PC-9 (cell line): ENCODE data around the gene TMEM187. TPM values are rescaled to one million over a fixed set of nuclear protein-coding genes. Genes with fewer than 3 reads are reported as not detected.

Experiments used
- BruUV-seq: library from RNA; stranded (reverse); fragments of 400-500 nt; replicated peaks from 2 replicates; lab custom pipeline; 2021; lab: Mats Ljungman, UMichigan
- CTCF ChIA-PET: fragments of 300-600 bp; sonication (Branson Sonifier 250); formaldehyde crosslinking; loops from one replicate; lab custom pipeline; 2022; ENCODE audit warnings: antibody characterized with exemption; lab: Charles Lee
- POLR2A ChIA-PET: fragments of 300-600 bp; sonication (Branson Sonifier 250); formaldehyde crosslinking; loops from one replicate; lab custom pipeline; 2022; ENCODE audit warnings: antibody characterized with exemption; ENCODE audit not compliant: unreplicated experiment; lab: Charles Lee
- DNase-seq, 2 experiments: peaks; one replicate each; pipeline versions ENCODE4 v3.0.0 to v3.0.0-alpha.2; 2015 to 2022; ENCODE audit warnings: mixed read lengths in 1 of 2
- H2AFZ ChIP-seq: fragments of 200-600 bp; sonication (generic); 2 replicates; pipeline ENCODE4 v1.8.1; 2017; ENCODE audit warnings: antibody characterized with exemption
- H3F3A ChIP-seq: fragments of 200-600 bp; sonication (generic); 2 replicates; pipeline ENCODE4 v1.8.1; 2017; ENCODE audit warnings: antibody characterized with exemption, mild to moderate bottlenecking, low read depth; ENCODE audit not compliant: insufficient read depth
- H3K27ac ChIP-seq: fragments of 200-600 bp; sonication (generic); 2 replicates; pipeline ENCODE4 v1.6.1; 2016; ENCODE audit warnings: mixed run types
- H3K27me3 ChIP-seq: fragments of 200-600 bp; sonication (generic); 2 replicates; pipeline ENCODE4 v1.6.1; 2016; ENCODE audit warnings: low read depth, mixed run types; ENCODE audit not compliant: insufficient read depth
- H3K36me3 ChIP-seq: fragments of 200-600 bp; sonication (generic); 2 replicates; pipeline ENCODE4 v1.6.1; 2016; ENCODE audit warnings: low read depth, mixed run types
- H3K4me1 ChIP-seq: fragments of 200-600 bp; sonication (generic); replicated peaks from 2 replicates; pipeline ENCODE4 v1.6.1; 2016; ENCODE audit warnings: mixed run types; ENCODE audit not compliant: insufficient read depth
- H3K4me2 ChIP-seq: fragments of 200-600 bp; sonication (generic); 2 replicates; pipeline ENCODE4 v1.6.1; 2017; ENCODE audit warnings: mixed run types
- H3K4me3 ChIP-seq: fragments of 200-600 bp; sonication (generic); 2 replicates; pipeline ENCODE4 v1.6.1; 2016; ENCODE audit warnings: mixed run types
- H3K79me2 ChIP-seq: fragments of 200-600 bp; sonication (generic); 2 replicates; pipeline ENCODE4 v1.6.1; 2017; ENCODE audit warnings: low read depth, mixed run types
- H3K9me2 ChIP-seq: fragments of 200-600 bp; sonication (generic); 2 replicates; pipeline ENCODE4 v1.8.1; 2017; ENCODE audit warnings: mild to moderate bottlenecking; ENCODE audit not compliant: insufficient read depth
- H3K9me3 ChIP-seq: fragments of 200-600 bp; sonication (generic); 2 replicates; pipeline ENCODE4 v1.8.1; 2016; ENCODE audit warnings: low read depth; ENCODE audit not compliant: insufficient read depth
- H4K20me1 ChIP-seq: fragments of 200-600 bp; sonication (generic); 2 replicates; pipeline ENCODE4 v1.8.1; 2017; ENCODE audit not compliant: insufficient read depth
- CTCF ChIP-seq: fragments of 200-600 bp; sonication (generic); conservative IDR thresholded peaks from 2 replicates; pipeline ENCODE4 v1.6.1; 2017; ENCODE audit warnings: mixed run types, antibody characterized with exemption, mild to moderate bottlenecking, moderate library complexity
- EZH2 ChIP-seq: fragments of 200-600 bp; sonication (generic); IDR thresholded peaks from 2 replicates; pipeline ENCODE4 v1.8.0; 2017; ENCODE audit warnings: antibody characterized with exemption, low read depth
- intact Hi-C: fragments of 100-400 bp; cut with micrococcal nuclease; formaldehyde crosslinking; loops from one replicate; pipeline ENCODE4 v1.10.0; 2022; ENCODE audit not compliant: unreplicated experiment
- total RNA-seq: library from RNA; stranded (reverse); gene quantifications from 2 replicates; pipeline ENCODE4 v1.2.3, GENCODE V29; 2021

The TMEM187 gene
- total RNA-seq, 1 experiment from 2014 or later: 20.1 TPM

GRCh38 chrX:154027986-154028385 lies 55.4 kb downstream of the TMEM187 start:
- Histone ChIP-seq H3K4me1 (no peaks in the 10 kb centered on the region), H3K36me3 (no peaks in the 10 kb centered on the region), H3K9me2 (no peaks in the 10 kb centered on the region), H3K4me2 (no peak overlapping the region), H3K4me3 (no peak overlapping the region), H3K9me3 (no peaks in the 10 kb centered on the region), H3K27me3 (no peaks in the 10 kb centered on the region), H3F3A (no peaks in the 10 kb centered on the region), H3K27ac (no peak overlapping the region), H4K20me1 (no peaks in the 10 kb centered on the region), H2AFZ (no peak overlapping the region), H3K79me2 (no peaks in the 10 kb centered on the region)
- ChIA-PET POLR2A (no interaction called here), CTCF (no interaction called here)
- no peak for DNase-seq
- BruUV-seq: no TSS peak
- TF ChIP-seq CTCF: no peak
- no peak for TF ChIP-seq EZH2
- intact Hi-C loops: no loop called here

DNA sequence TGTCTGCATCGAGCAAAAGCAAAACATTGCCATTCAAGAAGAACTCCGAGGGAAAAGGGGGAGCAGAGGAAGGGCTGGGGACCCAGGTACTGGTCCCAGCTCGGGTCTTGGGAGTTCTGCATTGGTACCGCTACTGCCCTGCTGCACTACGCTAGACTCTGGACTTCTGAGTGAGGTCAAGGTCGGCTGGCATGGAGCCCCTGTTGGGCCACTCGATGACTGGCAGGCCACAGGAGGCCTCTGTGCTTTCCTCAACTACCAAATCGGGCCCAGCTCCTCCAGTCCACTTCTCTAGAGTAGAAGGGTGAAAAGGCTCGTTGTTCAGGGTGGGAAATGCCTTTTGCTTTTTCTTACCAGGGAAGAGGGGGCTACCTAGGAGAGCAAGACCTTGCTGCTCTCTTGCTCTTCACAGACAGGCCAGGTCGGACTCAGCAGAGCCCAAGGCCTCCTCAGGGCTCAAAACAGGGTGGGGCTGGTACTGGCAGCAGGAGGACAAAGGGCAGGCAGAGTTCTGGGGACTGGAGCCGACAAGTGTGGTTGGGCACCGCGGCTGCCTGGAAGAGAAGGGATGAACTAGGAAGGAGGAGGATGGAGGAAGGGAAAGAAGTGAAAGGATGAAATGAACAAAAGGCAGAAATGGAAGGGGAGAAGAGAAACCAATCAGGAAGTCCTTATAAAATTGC lies 56.1 kb downstream of the TMEM187 start:
- H3K36me3 ChIP-seq: no peaks in the 10 kb centered on the region
- TF ChIP-seq CTCF (no peak), EZH2 (no peak)
- H3K27me3 ChIP-seq: no peaks in the 10 kb centered on the region
- ChIA-PET CTCF (no interaction called here), POLR2A (no interaction called here)
- no peaks in the 10 kb centered on the region for H4K20me1 ChIP-seq
- intact Hi-C loops: no loop called here
- no peaks in the 10 kb centered on the region for H3F3A ChIP-seq
- H3K79me2 ChIP-seq: no peaks in the 10 kb centered on the region
- BruUV-seq: no TSS peak
- H3K4me1 ChIP-seq: no peaks in the 10 kb centered on the region
- no peak overlapping the region for H3K27ac ChIP-seq
- H2AFZ ChIP-seq: no peak overlapping the region
- no peaks in the 10 kb centered on the region for H3K9me2 ChIP-seq
- H3K9me3 ChIP-seq: no peaks in the 10 kb centered on the region
- H3K4me2 ChIP-seq: no peak overlapping the region
- no peak for DNase-seq
- H3K4me3 ChIP-seq: no peak overlapping the region

GRCh38 chrX:154029439-154029838 lies 56.9 kb downstream of the TMEM187 start:
- Histone ChIP-seq H3K4me1 (no peaks in the 10 kb centered on the region), H3F3A (no peaks in the 10 kb centered on the region), H4K20me1 (no peaks in the 10 kb centered on the region), H3K79me2 (no peaks in the 10 kb centered on the region), H3K36me3 (no peaks in the 10 kb centered on the region), H3K4me2 (no peak overlapping the region), H3K27ac (no peak overlapping the region), H2AFZ (no peak overlapping the region), H3K27me3 (no peaks in the 10 kb centered on the region), H3K4me3 (no peak overlapping the region), H3K9me2 (no peaks in the 10 kb centered on the region), H3K9me3 (no peaks in the 10 kb centered on the region)
- intact Hi-C loops: no loop called here
- ChIA-PET CTCF (no interaction called here), POLR2A (no interaction called here)
- no peak for DNase-seq
- no TSS peak for BruUV-seq
- TF ChIP-seq EZH2 (no peak), CTCF (no peak)
